Omental fat pad (tissue), 4 donors: Measurements from ENCODE around the gene TCEA3. TPM values are rescaled to one million over a fixed set of nuclear protein-coding genes. Genes with fewer than 3 reads are reported as not detected.

Experiments used
- ATAC-seq: fragments of 150-250 bp; one replicate; pipeline ENCODE4 v1.9.1; 2016; ENCODE audit warnings: mild to moderate bottlenecking, moderate library complexity; ENCODE audit not compliant: low FRiP score
- DNase-seq: peaks from one replicate; pipeline ENCODE4 v3.0.0-alpha.2; 2019; ENCODE audit warnings: low spot score
- total RNA-seq, 4 donors: library from RNA; depleted of rRNA; stranded (reverse); fragments of >200 nt; gene quantifications; one replicate each; pipeline ENCODE4 v1.1.0, GENCODE V29; 2016
- TF ChIP-seq, protein P1 (sequence below), 3 donors: fragments of 450-650 bp; IDR thresholded peaks; one replicate each; pipeline ENCODE4 v1.5.1; 2016 to 2017; ENCODE audit warnings: antibody characterized with exemption in 3 of 3, mild to moderate bottlenecking in 3 of 3, moderate library complexity in 2 of 3

Gene TCEA3
- total RNA-seq, 4 donors from 2014 or later = 5.0 to 13.2 (median 7.5) TPM

DNA sequence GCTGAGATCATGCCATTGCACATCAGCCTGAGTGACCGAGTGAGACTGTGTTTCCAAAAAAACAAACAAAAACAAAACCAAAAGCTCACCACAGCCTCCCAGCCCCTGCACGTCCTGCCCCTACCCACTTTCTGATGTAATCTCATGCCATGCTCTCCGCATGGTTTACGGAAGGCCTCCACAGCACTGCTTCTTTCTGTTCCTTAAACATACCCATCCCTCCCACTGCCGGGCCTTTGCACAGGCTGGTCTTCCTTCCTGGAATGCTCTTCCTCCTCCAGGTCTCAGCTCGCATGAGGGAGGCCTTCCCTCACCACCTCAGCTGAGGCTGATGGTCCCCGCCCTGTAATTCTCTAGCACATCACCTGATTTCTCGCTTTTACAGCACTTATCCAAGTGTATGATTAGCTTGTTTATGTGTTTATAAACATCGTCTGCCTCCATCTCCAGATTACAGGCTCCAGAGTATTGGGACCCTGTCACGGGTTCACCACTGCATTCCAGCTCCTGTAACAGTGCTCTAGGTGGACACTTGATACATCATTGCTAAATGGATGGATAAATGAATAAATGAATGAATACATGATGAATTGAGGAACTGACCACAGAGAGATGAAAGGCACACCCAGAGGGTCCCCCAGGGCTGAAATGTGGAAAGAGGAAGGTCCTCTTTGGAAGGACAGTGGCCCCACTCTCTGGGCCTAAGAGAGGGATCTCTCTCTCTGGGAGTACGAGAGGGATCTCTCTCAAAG, 22.1 kb downstream of the TCEA3 start:
- no peak for ATAC-seq
- no peak for DNase-seq
- TF ChIP-seq, protein P1, sequence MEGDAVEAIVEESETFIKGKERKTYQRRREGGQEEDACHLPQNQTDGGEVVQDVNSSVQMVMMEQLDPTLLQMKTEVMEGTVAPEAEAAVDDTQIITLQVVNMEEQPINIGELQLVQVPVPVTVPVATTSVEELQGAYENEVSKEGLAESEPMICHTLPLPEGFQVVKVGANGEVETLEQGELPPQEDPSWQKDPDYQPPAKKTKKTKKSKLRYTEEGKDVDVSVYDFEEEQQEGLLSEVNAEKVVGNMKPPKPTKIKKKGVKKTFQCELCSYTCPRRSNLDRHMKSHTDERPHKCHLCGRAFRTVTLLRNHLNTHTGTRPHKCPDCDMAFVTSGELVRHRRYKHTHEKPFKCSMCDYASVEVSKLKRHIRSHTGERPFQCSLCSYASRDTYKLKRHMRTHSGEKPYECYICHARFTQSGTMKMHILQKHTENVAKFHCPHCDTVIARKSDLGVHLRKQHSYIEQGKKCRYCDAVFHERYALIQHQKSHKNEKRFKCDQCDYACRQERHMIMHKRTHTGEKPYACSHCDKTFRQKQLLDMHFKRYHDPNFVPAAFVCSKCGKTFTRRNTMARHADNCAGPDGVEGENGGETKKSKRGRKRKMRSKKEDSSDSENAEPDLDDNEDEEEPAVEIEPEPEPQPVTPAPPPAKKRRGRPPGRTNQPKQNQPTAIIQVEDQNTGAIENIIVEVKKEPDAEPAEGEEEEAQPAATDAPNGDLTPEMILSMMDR (IDR thresholded peaks at IDR 0.05) = no peak

DNA sequence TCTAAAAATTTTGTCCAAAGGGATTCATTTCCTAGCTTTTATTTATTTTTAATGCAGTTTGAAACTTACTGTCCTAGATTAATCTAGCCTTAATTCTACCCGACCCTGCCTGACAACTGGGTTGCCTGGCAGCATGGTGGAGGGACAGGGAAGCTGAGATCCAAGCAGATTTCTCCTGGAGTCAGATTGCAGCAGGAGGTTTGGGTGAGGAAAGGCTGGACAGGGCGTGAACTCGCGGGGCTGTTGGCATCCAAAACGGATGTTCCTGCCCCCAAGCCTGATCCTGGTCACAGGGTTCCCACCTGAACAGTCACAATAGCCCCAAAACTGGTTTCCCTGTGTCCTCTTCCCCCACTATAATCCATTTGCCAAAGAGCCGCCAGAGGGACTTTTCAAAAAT, 23.2 kb downstream of the TCEA3 start:
- no peak for ATAC-seq

GRCh38 chr1:23400324-23401114, 24.0 kb downstream of the TCEA3 start:
- DNase-seq (no peak), ATAC-seq (no peak)
- TF ChIP-seq, protein P1 (IDR thresholded peaks at IDR 0.05) = no peak

More for the DNA sequence above, 23.2 kb downstream of the TCEA3 start:
- TF ChIP-seq, protein P1 (IDR thresholded peaks at IDR 0.05) = no peak
- DNase-seq = no peak

DNA sequence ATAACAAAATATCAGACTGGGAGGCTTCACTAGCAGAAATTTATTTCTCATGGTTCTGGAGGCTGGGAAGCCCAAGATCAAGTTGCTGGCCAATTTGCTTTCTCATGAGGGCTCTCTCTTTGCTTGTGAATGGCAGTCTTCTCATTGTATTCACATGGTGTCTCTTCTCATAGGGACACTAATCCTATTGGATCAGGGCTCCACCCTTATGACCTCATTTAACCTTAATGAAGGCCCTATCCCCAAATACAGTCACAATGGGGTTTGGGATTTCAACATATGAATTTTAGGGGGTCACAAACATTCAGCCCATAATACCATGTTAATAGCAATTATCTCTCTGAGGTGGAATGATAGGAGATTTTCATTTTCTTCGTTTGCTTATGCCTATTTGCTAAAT, 25.3 kb downstream of the TCEA3 start:
- DNase-seq = no peak
- TF ChIP-seq, protein P1 (IDR thresholded peaks at IDR 0.05) = no peak
- no peak for ATAC-seq

DNA sequence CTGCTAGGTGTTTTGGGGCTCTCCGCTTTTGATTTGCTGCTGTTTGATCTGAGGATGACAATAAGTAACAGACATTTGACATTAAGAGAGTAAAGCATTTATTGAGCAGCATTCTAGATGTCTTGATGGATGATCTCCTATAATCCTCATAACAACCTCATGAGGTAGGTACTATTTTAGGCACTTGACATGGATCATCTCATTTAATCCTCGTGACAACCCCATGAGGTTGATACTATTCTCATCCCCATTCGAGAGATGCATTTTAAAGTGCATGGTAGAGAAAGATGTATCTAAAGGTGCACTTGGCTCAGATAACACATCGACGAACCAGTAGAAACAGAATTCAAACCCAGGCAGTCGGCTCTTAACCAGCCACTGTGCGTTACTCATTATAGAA, 26.6 kb downstream of the TCEA3 start:
- TF ChIP-seq, protein P1 (IDR thresholded peaks at IDR 0.05) = no peak
- ATAC-seq (no peak), DNase-seq (no peak)

DNA sequence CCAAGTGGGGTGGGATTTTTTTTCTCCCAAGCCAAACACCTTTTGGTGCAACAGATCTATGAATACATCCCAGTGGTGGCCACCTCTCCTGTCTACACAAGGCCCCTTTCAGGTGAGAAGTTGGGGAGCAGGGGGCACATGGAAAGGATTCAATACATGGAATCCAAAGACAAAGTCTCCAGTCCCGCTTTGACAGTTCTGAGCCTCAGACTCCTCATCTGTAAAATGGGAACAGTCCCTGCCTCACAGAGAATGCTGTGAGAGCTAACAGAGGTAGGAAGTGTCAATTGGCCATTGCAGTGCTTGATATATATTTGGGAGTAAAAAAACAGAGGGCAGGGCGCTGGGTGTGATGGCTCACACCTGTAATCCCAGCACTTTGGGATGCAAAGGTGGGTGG, 28.2 kb downstream of the TCEA3 start:
- DNase-seq = no peak
- TF ChIP-seq, protein P1 (IDR thresholded peaks at IDR 0.05) = no peak

More for the DNA sequence above, 28.2 kb downstream of the TCEA3 start:
- ATAC-seq = no peak
